A549 treated with Mapracorat at 1 μM for 4 hours (cell line): Measurements from ENCODE around the gene CCDC102A. TPM values are rescaled to one million over a fixed set of nuclear protein-coding genes. Genes with fewer than 3 reads are reported as not detected.

ENCODE experiments used
- total RNA-seq: library from RNA; stranded (reverse); fragments of 200-300 nt; extraction: Qiagen RNA extraction; gene quantifications from 5 replicates; pipeline ENCODE4 v1.2.3, GENCODE V29; 2022

Gene CCDC102A
- total RNA-seq = 6.4 to 10.1 TPM (median 7.8 TPM) in 5 replicates

GRCh38 chr16:57536306-57537193 lies at the start of gene CCDC102A:
Gene CCDC102A (minus strand): TSS chr16:57536571. CDS start chr16:57529177, 7,394 bp downstream.

DNA sequence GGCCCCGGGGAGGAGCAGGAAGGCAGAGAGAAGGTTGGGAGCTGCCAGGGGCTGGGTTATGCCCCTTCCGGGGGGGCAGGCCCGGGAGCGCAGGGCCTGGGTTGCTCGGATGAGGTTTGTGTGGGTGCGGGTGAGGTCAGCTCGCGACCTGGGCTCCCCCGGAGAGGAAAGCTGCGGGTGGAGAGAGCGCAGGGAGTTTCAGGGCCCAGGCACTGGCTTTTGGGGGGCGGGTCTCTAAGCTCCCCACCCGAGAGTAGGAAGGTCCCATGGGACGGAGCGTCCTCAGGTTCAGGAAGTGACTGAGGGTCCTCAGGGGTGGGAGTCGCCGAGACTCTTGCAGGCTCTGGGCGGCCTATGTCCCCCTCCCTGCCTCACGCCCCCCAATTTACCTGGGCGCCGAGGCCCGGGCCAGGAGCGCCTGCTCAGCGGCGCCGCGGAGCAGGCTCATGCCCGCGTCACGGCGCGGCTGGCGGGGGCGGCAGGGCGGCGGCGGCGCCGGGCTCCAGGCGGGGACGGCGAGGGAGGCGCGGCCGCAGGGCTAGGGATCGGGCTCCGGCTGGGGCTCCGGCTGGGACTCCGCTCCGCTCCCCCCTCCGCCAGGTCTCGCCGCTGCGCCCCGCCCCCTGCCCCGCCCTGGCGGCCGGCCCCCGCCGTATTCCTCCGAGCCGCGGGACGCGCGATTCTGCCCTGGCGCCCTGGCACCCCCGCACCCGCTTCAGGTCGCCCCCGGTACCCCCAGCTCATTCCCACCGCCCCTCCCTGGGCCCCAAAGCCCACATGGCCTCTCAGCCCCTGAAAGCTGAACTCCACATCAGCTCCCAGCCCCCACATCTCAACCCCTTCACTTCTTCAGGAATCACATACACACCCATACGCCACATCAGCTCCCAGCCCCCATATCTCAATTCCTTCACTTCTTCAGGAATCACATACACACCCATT lies 50.2 kb downstream of the CCDC102A start, which contains the start of gene DOK4:
Gene DOK4, minus strand, starts transcription at position 578 of the 942 bp plus-strand sequence. CDS start 6,986 bp downstream, outside the sequence.

GRCh38 chr16:57462209-57462977 lies 74.0 kb downstream of the CCDC102A start, which contains the start of gene POLR2C:
Gene POLR2C (plus strand): TSS chr16:57462679. CDS start chr16:57462725, 46 bp downstream.

Other genes with a start within 250 kb of the CCDC102A start
- gene CCL22, start 177.8 kb downstream of the CCDC102A start, total RNA-seq = 0.05 to 0.07 TPM (median 0.07 TPM) in 4 of 5 replicates, not detected in the other
- gene CX3CL1, start 164.1 kb downstream of the CCDC102A start, total RNA-seq = 0.07 to 0.18 TPM (median 0.12 TPM) in 5 replicates
- not detected in 5 replicates for gene CCL17, start 131.8 kb downstream of the CCDC102A start, total RNA-seq
- gene CIAPIN1, start 89.2 kb downstream of the CCDC102A start, total RNA-seq = 69.9 to 90.8 TPM (median 74.6 TPM) in 5 replicates
- 39.1 to 53.2 TPM (median 50.2 TPM) in 5 replicates for gene COQ9, start 89.1 kb downstream of the CCDC102A start, total RNA-seq
- gene POLR2C, start 73.9 kb downstream of the CCDC102A start, total RNA-seq = 102 to 167 TPM (median 109 TPM) in 5 replicates
- gene DOK4, start 50.1 kb downstream of the CCDC102A start, total RNA-seq = 31.7 to 45.5 TPM (median 40.7 TPM) in 5 replicates
- 0.04 to 0.10 TPM (median 0.09 TPM) in 5 replicates for gene ADGRG5, start 6.1 kb upstream of the CCDC102A start, total RNA-seq
- gene ADGRG1, start 92.1 kb upstream of the CCDC102A start, total RNA-seq = 141 to 205 TPM (median 184 TPM) in 5 replicates
- gene ADGRG3, start 131.7 kb upstream of the CCDC102A start, total RNA-seq = 0.34 to 0.73 TPM (median 0.52 TPM) in 5 replicates
- gene DRC7, start 158.2 kb upstream of the CCDC102A start, total RNA-seq = 0.27 TPM in 1 of 5 replicates, not detected in the others
- gene KATNB1, start 199.2 kb upstream of the CCDC102A start, total RNA-seq = 14.7 to 19.7 TPM (median 19.5 TPM) in 5 replicates